ENCODE data around the gene SLC35E4.
"Not testable (repeated sequence)": the region's sequence is repeated elsewhere in the genome, so short reads cannot be mapped to it uniquely, and the experiment has no call there.

Gene SLC35E4

DNA sequence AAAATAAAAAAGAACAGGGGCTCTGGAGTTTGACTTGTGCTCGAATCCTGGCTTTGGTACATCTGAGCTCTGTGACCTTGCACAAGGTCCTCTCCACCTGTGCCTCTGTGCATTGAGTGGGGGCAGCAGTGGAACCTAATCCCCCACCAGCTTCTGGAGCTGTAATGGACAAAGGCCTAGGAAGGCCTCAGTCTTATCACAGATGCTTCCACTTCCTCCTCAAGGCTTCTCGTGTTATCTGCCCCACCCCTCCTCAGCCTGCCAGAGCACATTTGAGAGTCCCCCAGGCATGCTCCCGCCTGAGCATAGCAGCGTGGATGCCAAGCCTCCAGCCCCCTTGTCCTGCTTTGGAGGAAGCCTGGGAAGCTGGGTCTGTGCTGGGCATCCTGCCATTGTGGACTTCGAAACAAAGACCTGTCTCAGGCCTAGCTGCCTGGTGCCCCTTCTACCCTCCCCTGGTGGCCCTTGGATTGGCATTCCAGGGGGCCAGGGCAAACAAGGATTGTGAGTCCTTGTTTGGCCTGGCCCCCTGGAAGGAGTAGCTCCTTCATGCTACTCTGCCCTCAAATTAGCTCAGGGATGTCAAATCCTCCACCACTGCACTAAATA, 15.0 kb downstream of the SLC35E4 start:
- no peak for DNase-seq (ENCODE audit: low read depth)

GRCh38 chr22:30652852-30653251, 17.3 kb downstream of the SLC35E4 start:
- DNase-seq (ENCODE audit: low read depth) = no peak

GRCh38 chr22:30654361-30654760, 18.8 kb downstream of the SLC35E4 start:
- no peak for DNase-seq (ENCODE audit: low read depth)

GRCh38 chr22:30655532-30655931, 20.0 kb downstream of the SLC35E4 start:
- no peak for DNase-seq (ENCODE audit: low read depth)

DNA sequence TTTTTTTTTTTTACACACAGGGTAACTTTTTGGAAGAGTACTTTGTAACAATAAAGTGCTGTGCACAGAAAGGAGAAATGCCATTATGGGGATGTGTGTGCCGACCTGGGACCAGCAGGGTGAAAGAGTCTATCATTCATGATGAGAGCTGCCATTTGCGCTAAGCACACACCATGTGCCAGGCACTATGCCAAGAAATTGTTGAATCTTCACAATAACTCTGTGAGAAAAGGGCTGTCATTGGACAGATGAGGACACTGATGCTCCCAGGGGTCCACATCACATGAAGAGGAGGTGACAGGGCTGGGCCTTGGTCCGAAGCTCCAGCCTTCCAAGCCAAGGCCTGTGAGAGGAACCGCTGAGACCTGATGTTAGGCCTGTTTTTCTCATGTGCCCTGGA, 26.5 kb downstream of the SLC35E4 start:
- DNase-seq (ENCODE audit: low read depth) = no peak

GRCh38 chr22:30664798-30665197, 29.2 kb downstream of the SLC35E4 start:
- no peak for DNase-seq (ENCODE audit: low read depth)

GRCh38 chr22:30665266-30665665, 29.7 kb downstream of the SLC35E4 start:
- no peak for DNase-seq (ENCODE audit: low read depth)

- no peak for DNase-seq (ENCODE audit: low read depth)
Observed at GRCh38 chr22:30665786-30666185, 30.2 kb downstream of the SLC35E4 start.

DNA sequence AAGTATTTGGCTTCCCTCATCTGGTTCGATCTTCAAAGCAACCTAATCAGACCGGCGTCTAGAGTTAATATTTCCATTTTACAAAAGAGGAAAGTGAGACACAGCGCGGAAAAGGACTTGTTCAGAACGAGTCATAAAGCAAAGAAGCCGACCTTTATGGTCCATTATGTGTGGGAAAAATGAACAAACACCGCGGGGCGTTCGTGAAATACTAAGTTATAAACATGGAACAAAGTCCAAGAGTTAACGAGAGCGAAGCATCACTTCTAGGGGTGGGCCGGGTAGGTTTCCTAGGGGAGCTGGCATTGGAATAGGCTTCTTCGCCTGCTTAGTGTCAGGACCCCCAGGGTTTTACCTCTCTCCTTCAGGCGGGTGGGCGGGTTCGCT, 31.5 kb downstream of the SLC35E4 start:
- no peak for DNase-seq (ENCODE audit: low read depth)

GRCh38 chr22:30667494-30668385, 32.2 kb downstream of the SLC35E4 start, which contains the start of gene DUSP18:
DUSP18 (minus strand) TSS chr22:30667875; CDS start chr22:30664003, 3,872 bp downstream.
- peak; percentile 78 for DNase-seq (ENCODE audit: low read depth)

DNA sequence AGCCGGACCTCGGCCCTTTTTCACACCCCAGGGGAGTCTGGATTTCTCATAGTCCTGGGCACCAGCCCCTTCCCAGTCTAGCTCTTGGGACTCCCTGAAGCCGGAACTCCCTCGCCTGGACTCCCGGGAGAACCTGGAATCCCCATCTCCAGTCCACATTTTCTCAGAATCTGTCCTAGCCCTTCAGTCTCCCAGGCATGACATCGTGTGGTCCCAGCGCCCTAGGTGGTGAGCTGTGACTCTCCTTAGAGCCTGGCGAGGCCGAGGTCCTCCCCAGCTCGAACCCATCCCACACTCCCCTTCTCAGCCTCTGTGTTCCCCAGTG, 32.8 kb downstream of the SLC35E4 start:
- no peak for DNase-seq (ENCODE audit: low read depth)

- no peak for DNase-seq (ENCODE audit: low read depth)
Observed at GRCh38 chr22:30671071-30671470, 35.5 kb downstream of the SLC35E4 start.

GRCh38 chr22:30673136-30673535, 37.6 kb downstream of the SLC35E4 start:
- no peak for DNase-seq (ENCODE audit: low read depth)

- DNase-seq (ENCODE audit: low read depth) = no peak
Observed at GRCh38 chr22:30674482-30674881, 38.9 kb downstream of the SLC35E4 start.

- no peak for DNase-seq (ENCODE audit: low read depth)
Observed at GRCh38 chr22:30675436-30675835, 39.9 kb downstream of the SLC35E4 start.

DNA sequence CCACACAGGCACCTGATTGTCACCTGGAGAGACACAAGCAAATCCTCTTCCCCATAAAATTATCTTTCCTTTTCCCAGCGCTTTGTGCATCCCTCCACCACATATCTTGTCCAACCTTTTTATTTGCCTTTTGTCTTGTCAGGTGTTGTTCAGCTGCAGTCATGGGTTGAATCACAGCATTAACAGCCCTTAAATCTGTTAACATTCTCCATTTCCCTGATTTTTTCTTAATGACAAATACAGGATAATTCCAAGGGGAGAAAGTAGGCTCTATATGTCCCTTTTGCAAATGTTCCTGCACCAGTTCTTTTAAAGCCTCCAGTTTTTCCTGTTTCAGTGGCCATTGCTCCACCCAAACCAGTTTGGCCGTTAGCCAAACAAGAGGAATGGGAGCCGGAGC, 41.0 kb downstream of the SLC35E4 start:
- DNase-seq (ENCODE audit: low read depth) = not testable (repeated sequence)

- not testable (repeated sequence) for DNase-seq (ENCODE audit: low read depth)
Observed at GRCh38 chr22:30679895-30680690, 44.5 kb downstream of the SLC35E4 start.

GRCh38 chr22:30680991-30681770, 45.6 kb downstream of the SLC35E4 start:
- DNase-seq (ENCODE audit: low read depth) = no peak

DNA sequence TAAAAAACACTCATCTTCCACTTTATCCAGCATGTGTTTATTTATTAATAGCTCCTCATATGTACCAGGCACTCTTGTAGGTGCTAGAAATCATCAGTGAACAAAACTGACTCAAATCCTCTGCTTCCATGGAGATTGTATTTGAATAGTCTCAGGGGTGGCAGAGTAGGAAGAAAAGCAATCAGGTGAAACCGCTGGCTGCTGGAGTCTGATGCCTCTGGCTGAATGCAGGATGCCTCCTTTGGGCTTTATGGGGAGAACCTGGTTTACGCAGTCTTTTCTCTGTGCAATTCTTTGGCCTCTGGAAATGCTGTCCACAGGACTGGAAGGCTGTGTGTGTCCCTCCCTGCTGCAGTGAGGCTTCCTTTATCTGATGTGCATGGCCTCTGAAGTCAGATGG, 46.2 kb downstream of the SLC35E4 start:
- no peak for DNase-seq (ENCODE audit: low read depth)

GRCh38 chr22:30685178-30685577, 49.6 kb downstream of the SLC35E4 start:
- DNase-seq (ENCODE audit: low read depth) = no peak

GRCh38 chr22:30687358-30687757, 51.8 kb downstream of the SLC35E4 start:
- no peak for DNase-seq (ENCODE audit: low read depth)

DNA sequence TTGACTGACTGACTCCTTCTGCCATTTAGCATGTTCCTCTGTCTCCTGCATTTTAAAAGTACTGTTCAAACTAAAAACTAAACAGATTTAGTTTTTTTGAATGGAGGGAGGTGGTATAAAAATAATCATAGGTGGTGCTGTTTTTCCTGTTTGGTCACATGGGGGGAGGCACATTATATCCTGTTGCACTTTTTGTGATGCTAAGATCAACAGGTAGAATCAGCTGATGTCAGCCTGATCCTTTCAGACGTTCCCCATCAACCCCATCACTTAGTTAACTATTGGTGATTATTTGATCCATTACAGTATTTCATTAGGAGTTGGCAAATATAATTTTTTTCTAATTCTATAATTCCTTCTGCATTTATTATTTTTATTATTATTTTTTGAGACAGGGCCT, 54.0 kb downstream of the SLC35E4 start:
- no peak for DNase-seq (ENCODE audit: low read depth)

Data from GM04504 (cell line).